Globus pallidus (tissue), 1 donor: ENCODE results near the gene CYB5D1.

Experiments
- DNase-seq: peaks from one replicate; pipeline ENCODE4 v3.0.0-alpha.2; 2015; ENCODE audit warnings: low spot score

Gene CYB5D1

DNA sequence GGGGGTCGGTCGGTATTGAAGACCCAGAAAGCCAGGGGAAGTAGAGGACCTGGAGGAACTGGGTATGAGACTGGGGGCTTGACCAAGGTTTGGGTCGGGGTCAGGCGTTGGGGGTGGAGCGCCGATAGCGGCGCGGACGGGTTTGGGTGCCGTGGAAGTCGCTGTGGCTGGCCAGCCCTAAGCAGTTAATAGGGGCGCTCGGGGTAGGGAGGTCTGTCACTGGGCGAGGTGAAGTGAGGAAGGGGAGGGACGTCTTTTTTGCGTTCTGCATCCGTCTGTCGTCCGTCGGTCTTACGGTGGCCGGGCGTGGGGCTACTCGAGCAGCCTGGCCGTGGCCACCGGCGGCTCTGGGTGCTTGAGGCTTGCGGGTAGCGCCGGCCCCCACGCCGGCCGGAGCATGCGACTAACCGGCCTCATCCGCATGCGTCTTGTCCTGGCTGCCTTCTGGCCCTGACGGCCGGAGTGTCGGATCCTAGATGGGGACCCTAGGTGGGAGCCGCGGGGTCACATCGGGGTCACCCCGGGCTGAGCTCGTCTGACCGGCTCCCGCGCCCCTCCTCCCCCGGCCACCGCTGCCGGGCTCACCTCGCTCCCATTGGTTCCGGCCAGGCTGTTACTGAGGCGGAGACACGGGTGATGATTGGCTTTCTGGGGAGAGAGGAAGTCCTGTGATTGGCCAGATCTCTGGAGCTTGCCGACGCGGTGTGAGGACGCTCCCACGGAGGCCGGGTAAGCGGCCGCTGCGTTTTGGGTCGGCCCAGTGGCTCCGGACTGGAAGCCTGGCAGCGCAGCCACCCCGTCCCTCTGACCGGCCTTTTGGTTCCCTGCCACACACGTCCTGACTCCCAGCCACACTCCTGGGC, 13.3 kb upstream of the CYB5D1 start:
- peak; percentile 97 for DNase-seq

- no peak for DNase-seq
Observed at GRCh38 chr17:7845359-7846062, 12.3 kb upstream of the CYB5D1 start.

GRCh38 chr17:7846063-7846735, 11.6 kb upstream of the CYB5D1 start:
- no peak for DNase-seq

DNA sequence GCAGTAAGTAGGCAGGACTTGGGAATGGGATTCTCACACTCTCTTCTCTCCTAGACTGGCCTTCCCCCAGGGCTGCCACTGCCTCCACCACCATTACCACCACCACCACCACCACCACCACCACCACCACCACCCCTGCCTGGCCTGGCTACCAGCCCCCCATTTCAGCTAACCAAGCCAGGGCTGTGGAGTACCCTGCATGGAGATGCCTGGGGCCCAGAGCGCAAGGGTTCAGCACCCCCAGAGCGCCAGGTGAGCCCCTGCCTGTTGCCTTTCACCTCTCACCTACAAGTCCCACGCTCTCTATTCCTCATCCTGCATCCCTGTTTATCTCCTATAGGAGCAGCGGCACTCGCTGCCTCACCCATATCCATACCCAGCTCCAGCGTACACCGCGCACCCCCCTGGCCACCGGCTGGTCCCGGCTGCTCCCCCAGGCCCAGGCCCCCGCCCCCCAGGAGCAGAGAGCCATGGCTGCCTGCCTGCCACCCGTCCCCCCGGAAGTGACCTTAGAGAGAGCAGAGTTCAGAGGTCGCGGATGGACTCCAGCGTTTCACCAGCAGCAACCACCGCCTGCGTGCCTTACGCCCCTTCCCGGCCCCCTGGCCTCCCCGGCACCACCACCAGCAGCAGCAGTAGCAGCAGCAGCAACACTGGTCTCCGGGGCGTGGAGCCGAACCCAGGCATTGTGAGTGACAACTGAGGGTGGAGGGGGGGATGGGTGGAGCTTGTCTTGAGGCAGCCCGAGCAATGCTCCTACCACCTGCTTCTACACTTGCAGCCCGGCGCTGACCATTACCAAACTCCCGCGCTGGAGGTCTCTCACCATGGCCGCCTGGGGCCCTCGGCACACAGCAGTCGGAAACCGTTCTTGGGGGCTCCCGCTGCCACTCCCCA, 10.8 kb upstream of the CYB5D1 start:
- no peak for DNase-seq

DNA sequence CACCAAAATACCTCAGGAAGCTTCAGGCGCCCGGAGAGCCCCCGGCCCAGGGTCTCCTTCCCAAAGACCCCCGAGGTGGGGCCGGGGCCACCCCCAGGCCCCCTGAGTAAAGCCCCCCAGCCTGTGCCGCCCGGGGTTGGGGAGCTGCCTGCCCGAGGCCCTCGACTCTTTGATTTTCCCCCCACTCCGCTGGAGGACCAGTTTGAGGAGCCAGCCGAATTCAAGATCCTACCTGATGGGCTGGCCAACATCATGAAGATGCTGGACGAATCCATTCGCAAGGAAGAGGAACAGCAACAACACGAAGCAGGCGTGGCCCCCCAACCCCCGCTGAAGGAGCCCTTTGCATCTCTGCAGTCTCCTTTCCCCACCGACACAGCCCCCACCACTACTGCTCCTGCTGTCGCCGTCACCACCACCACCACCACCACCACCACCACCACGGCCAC, 9.6 kb upstream of the CYB5D1 start:
- no peak for DNase-seq

DNA sequence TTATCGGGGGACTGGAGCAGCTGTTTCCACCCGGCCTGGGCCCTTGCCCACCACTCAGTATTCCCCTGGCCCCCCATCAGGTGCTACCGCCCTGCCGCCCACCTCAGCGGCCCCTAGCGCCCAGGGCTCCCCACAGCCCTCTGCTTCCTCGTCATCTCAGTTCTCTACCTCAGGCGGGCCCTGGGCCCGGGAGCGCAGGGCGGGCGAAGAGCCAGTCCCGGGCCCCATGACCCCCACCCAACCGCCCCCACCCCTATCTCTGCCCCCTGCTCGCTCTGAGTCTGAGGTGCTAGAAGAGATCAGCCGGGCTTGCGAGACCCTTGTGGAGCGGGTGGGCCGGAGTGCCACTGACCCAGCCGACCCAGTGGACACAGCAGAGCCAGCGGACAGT, 9.1 kb upstream of the CYB5D1 start:
- DNase-seq = no peak

DNA sequence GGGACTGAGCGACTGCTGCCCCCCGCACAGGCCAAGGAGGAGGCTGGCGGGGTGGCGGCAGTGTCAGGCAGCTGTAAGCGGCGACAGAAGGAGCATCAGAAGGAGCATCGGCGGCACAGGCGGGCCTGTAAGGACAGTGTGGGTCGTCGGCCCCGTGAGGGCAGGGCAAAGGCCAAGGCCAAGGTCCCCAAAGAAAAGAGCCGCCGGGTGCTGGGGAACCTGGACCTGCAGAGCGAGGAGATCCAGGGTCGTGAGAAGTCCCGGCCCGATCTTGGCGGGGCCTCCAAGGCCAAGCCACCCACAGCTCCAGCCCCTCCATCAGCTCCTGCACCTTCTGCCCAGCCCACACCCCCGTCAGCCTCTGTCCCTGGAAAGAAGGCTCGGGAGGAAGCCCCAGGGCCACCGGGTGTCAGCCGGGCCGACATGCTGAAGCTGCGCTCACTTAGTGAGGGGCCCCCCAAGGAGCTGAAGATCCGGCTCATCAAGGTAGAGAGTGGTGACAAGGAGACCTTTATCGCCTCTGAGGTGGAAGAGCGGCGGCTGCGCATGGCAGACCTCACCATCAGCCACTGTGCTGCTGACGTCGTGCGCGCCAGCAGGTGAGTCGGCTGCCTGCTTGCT, 8.6 kb upstream of the CYB5D1 start:
- DNase-seq = no peak

DNA sequence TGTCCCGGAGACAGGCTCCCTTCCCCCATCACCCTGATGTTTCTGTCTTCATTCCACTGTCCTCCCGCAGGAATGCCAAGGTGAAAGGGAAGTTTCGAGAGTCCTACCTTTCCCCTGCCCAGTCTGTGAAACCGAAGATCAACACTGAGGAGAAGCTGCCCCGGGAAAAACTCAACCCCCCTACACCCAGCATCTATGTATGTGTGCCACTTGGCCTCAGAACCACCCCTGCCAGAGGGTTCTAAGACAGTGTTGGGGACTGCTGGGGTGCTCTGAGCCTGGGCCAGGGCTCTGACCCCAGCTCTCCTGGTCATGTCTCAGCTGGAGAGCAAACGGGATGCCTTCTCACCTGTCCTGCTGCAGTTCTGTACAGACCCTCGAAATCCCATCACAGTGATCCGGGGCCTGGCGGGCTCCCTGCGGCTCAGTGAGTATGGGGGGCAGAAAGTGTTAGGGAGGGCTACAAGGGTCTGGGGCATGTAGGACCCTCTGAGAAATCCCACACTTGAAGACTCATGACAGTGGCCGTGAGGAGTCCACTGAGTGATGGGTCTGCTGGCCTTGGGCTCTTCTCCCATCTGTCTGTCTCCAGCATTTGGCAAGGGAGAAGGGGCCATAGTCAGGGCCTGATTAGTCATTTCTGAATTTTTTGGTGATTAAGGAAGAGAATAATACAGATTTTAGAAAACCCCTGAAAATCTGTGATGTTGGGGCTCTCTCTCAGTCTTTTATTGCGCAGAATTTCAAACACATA, 7.9 kb upstream of the CYB5D1 start:
- DNase-seq = no peak

- no peak for DNase-seq
Observed at GRCh38 chr17:7850701-7851437, 6.9 kb upstream of the CYB5D1 start.

- DNase-seq = peak; percentile 90
Observed at GRCh38 chr17:7851438-7852261, 6.2 kb upstream of the CYB5D1 start.

- no peak for DNase-seq
Observed at GRCh38 chr17:7852262-7852670, 5.5 kb upstream of the CYB5D1 start.

- DNase-seq = no peak
Observed at GRCh38 chr17:7852919-7853690, 4.7 kb upstream of the CYB5D1 start.

DNA sequence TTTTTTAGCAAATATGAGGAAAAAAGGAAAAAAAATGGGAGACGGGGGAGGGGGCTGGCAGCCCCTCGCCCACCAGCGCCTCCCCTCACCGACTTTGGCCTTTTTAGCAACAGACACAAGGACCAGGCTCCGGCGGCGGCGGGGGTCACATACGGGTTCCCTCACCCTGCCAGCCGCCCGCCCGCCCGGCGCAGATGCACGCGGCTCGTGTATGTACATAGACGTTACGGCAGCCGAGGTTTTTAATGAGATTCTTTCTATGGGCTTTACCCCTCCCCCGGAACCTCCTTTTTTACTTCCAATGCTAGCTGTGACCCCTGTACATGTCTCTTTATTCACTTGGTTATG, 4.1 kb upstream of the CYB5D1 start:
- DNase-seq = no peak

- DNase-seq = no peak
Observed at GRCh38 chr17:7854078-7854777, 3.6 kb upstream of the CYB5D1 start.

DNA sequence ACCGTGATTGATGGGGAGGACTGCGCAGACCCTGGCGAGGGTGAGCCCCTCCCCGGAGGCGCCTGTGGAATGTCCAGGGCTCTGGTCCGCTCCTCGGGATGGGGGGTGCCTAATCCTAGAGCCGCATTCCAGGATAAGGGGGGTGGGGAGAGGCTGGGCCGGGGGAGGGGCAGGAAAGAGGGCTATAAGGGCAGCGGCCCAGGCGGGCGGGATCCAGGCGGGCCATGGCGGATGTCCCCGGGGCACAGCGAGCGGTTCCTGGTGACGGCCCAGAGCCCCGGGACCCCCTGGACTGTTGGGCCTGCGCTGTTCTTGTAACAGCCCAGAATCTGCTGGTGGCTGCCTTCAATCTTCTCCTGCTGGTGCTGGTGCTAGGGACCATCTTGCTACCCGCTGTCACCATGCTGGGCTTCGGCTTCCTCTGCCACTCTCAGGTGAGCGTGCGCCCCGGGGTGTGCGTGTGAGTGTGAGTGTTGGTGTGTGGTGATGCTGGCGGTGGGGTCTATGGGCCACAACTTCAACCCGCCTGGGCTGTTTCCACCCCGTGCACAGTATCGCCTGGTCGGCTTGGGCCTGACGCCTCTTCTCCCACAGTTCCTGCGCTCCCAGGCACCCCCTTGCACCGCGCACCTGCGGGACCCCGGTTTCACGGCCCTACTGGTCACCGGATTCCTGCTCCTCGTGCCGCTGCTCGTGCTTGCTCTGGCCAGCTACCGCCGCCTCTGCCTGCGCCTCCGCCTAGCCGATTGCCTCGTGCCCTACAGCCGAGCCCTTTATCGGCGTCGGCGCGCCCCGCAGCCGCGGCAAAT, 2.7 kb upstream of the CYB5D1 start, which contains the start of gene TMEM88:
TMEM88 (plus strand) TSS at position 216 of the 809 bp plus-strand sequence; CDS start at position 225, 9 bp downstream.
- DNase-seq = no peak

DNA sequence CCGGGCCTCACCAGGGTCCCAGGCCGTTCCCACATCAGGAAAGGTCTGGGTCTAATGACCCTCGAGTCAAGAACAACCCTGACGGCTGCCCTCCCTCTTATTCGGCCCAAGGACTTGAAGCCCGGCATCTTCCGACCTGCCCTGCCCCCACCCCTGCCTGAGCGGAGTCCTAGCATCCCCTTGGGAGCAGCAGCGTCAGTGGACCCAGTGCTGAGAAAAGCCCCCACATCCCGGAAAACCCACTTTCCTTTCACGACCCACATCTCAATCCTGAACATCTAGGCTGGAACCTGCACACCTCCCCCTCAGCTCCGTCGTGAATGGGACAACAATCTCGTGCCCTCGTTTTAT, 2.2 kb upstream of the CYB5D1 start:
- DNase-seq = no peak
